ENCODE measurements around the gene DRG1. TPM values are rescaled to one million over a fixed set of nuclear protein-coding genes. Genes with fewer than 3 reads are reported as not detected.

The DRG1 gene
- polyA plus RNA-seq, 3 donors = 24.7 to 81.3 (median 68.2) TPM

DNA sequence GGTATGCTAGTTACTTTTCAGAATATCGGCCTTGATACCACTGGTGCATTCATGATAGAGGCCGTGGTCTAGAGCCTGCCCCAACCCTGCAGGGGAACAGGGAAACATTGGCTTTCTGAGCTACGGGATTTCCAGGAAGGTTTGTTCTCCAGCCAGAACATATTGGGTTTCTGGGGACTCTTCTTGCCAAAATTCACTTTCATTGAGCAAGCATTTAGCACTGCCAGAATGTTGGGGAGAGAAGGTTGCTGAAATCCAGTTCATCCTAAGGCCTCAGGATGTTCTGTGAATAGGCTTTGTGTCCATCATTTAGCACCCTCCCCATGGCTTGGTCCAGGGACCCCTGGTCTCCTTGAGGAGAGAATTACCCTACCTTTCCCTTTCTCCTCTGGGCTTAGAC lies 36.7 kb downstream of the DRG1 start:
- intact Hi-C loops (cut with micrococcal nuclease) = no loop called here
- peaks cover 89 to 97% of the 10 kb centered on the region in 2 donors for H3K36me3 Mint-ChIP-seq
- Histone ChIP-seq H3K9ac (ENCODE audit: insufficient read depth, low read length, poor library complexity, severe bottlenecking) (no peak overlapping the region), H2AFZ (ENCODE audit: insufficient read depth, low read depth, low read length, poor library complexity, severe bottlenecking) (no peak overlapping the region), H3K4me3 (replicated peaks in 1 of 3; ENCODE audit: low read depth in 2 of 3, low read length in 3 of 3) (no peak overlapping the region), H3K9me3 (replicated peaks in 1 of 2; ENCODE audit: control insufficient read depth in 1 of 2, insufficient read depth in 1 of 2, low read length in 2 of 2) (no peaks in the 10 kb centered on the region), H3K36me3 (replicated peaks in 1 of 2; ENCODE audit: control insufficient read depth in 1 of 2, insufficient read depth in 2 of 2, low read length in 2 of 2) (peaks cover 86 to 100% of the 10 kb centered on the region in 2 donors), H3K27ac (ENCODE audit: low read depth in 1 of 2, low read length in 2 of 2) (peak overlapping the region in 1 of 2 donors; percentile 28), H3K4me2 (replicated peaks; ENCODE audit: extremely low read depth, low read length, poor library complexity, severe bottlenecking) (no peak overlapping the region), H3K27me3 (ENCODE audit: control insufficient read depth in 2 of 2, insufficient read depth in 2 of 2, low read length in 2 of 2) (no peaks in the 10 kb centered on the region), H3K79me2 (ENCODE audit: insufficient read depth, low read length) (no peaks in the 10 kb centered on the region), H4K20me1 (ENCODE audit: insufficient read depth, low read length) (peaks cover 7% of the 10 kb centered on the region), H3K4me1 (ENCODE audit: control insufficient read depth in 1 of 2, insufficient read depth in 2 of 2, low read length in 2 of 2) (no peaks in the 10 kb centered on the region)
- H3K4me1 Mint-ChIP-seq = no peaks in the 10 kb centered on the region
- 96% methylated on average over 2 of the region's 3 CpGs for WGBS (ENCODE audit: insufficient coverage)
- TF ChIP-seq, protein P1, sequence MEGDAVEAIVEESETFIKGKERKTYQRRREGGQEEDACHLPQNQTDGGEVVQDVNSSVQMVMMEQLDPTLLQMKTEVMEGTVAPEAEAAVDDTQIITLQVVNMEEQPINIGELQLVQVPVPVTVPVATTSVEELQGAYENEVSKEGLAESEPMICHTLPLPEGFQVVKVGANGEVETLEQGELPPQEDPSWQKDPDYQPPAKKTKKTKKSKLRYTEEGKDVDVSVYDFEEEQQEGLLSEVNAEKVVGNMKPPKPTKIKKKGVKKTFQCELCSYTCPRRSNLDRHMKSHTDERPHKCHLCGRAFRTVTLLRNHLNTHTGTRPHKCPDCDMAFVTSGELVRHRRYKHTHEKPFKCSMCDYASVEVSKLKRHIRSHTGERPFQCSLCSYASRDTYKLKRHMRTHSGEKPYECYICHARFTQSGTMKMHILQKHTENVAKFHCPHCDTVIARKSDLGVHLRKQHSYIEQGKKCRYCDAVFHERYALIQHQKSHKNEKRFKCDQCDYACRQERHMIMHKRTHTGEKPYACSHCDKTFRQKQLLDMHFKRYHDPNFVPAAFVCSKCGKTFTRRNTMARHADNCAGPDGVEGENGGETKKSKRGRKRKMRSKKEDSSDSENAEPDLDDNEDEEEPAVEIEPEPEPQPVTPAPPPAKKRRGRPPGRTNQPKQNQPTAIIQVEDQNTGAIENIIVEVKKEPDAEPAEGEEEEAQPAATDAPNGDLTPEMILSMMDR (IDR thresholded peaks at IDR 0.05) = no peak
- DNase-seq = no peak
- H3K27ac Mint-ChIP-seq = peak overlapping the region in 2 of 7 donors; percentile 33 to 42
- H3K4me3 Mint-ChIP-seq = no peak overlapping the region
- H3K9me3 Mint-ChIP-seq = no peaks in the 10 kb centered on the region
- no peaks in the 10 kb centered on the region for H3K27me3 Mint-ChIP-seq (ENCODE audit: low read depth in 3 of 3)

DNA sequence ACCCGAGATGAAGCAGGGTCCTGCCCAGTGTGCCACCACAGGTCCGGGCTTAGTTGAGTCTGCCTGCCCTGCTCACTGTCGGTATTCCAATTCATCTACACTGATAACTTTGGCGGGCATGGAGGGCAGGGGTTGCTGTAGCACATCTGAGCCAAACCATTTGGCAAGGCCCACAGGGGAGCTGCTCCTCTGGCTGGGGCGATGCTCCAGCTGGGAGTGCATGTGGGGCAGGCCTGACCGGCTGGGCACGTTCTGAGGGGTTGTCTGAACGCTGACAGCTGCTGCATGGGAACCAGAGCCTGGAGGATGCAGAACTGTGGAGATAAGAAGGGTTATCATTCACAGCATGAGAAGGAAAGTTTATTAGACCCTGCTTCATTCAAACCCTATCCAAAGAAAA lies 40.4 kb downstream of the DRG1 start:
- H3K4me3 ChIP-seq (replicated peaks in 1 of 3; ENCODE audit: low read depth in 2 of 3, low read length in 3 of 3) = no peak overlapping the region
- WGBS (ENCODE audit: insufficient coverage) = 98% methylated on average over 7 of the region's 8 CpGs
- no peaks in the 10 kb centered on the region for H3K9me3 ChIP-seq (replicated peaks in 1 of 2; ENCODE audit: control insufficient read depth in 1 of 2, insufficient read depth in 1 of 2, low read length in 2 of 2)
- Mint-ChIP-seq H3K36me3 (peaks cover 88 to 96% of the 10 kb centered on the region in 2 donors), H3K27me3 (ENCODE audit: low read depth in 3 of 3) (no peaks in the 10 kb centered on the region), H3K9me3 (no peaks in the 10 kb centered on the region), H3K4me1 (no peaks in the 10 kb centered on the region), H3K4me3 (no peak overlapping the region), H3K27ac (no peak overlapping the region)
- H3K79me2 ChIP-seq (ENCODE audit: insufficient read depth, low read length) = no peaks in the 10 kb centered on the region
- no peaks in the 10 kb centered on the region for H3K4me1 ChIP-seq (ENCODE audit: control insufficient read depth in 1 of 2, insufficient read depth in 2 of 2, low read length in 2 of 2)
- H3K9ac ChIP-seq (ENCODE audit: insufficient read depth, low read length, poor library complexity, severe bottlenecking) = no peak overlapping the region
- no peaks in the 10 kb centered on the region for H3K27me3 ChIP-seq (ENCODE audit: control insufficient read depth in 2 of 2, insufficient read depth in 2 of 2, low read length in 2 of 2)
- TF ChIP-seq, protein P1 (IDR thresholded peaks at IDR 0.05) = no peak
- H3K4me2 ChIP-seq (replicated peaks; ENCODE audit: extremely low read depth, low read length, poor library complexity, severe bottlenecking) = no peak overlapping the region
- peaks cover 98 to 100% of the 10 kb centered on the region in 2 donors for H3K36me3 ChIP-seq (replicated peaks in 1 of 2; ENCODE audit: control insufficient read depth in 1 of 2, insufficient read depth in 2 of 2, low read length in 2 of 2)
- no peak overlapping the region for H2AFZ ChIP-seq (ENCODE audit: insufficient read depth, low read depth, low read length, poor library complexity, severe bottlenecking)
- intact Hi-C loops (cut with micrococcal nuclease) = no loop called here
- H4K20me1 ChIP-seq (ENCODE audit: insufficient read depth, low read length) = no peaks in the 10 kb centered on the region
- no peak for DNase-seq
- peak overlapping the region in 1 of 2 donors; percentile 13 for H3K27ac ChIP-seq (ENCODE audit: low read depth in 1 of 2, low read length in 2 of 2)

Measured in CD14-positive monocyte (primary cell).